GM19025 (cell line): ENCODE measurements around the gene IFT57.
"Not testable (repeated sequence)": the region's sequence is repeated elsewhere in the genome, so short reads cannot be mapped to it uniquely, and the experiment has no call there.

Experiments used
- ATAC-seq: cut with Tn5 transposase; IDR thresholded peaks from one replicate; pipeline ENCODE4 v1.9.1; 2021; ENCODE audit warnings: mild to moderate bottlenecking, low read depth, moderate library complexity; ENCODE audit not compliant: unreplicated experiment

The IFT57 gene

GRCh38 chr3:108175352-108175751 is 46.9 kb downstream of the IFT57 start:
- ATAC-seq: no peak

- ATAC-seq: no peak
Observed at GRCh38 chr3:108171106-108171505, 51.1 kb downstream of the IFT57 start.

- no peak for ATAC-seq
Observed at GRCh38 chr3:108164391-108164790, 57.8 kb downstream of the IFT57 start.

GRCh38 chr3:108159865-108160264 is 62.4 kb downstream of the IFT57 start:
- no peak for ATAC-seq

GRCh38 chr3:108159105-108159504 is 63.1 kb downstream of the IFT57 start:
- no peak for ATAC-seq

GRCh38 chr3:108158251-108158650 is 64.0 kb downstream of the IFT57 start:
- ATAC-seq: no peak

- no peak for ATAC-seq
Observed at GRCh38 chr3:108157273-108157672, 65.0 kb downstream of the IFT57 start.

- ATAC-seq: no peak
Observed at GRCh38 chr3:108156312-108156853, 65.8 kb downstream of the IFT57 start.

- ATAC-seq: not testable (repeated sequence)
Observed at GRCh38 chr3:108155642-108156041, 66.6 kb downstream of the IFT57 start.

- ATAC-seq: no peak
Observed at GRCh38 chr3:108153451-108153981, 68.7 kb downstream of the IFT57 start.

GRCh38 chr3:108152274-108152673 is 70.0 kb downstream of the IFT57 start:
- ATAC-seq: no peak

- no peak for ATAC-seq
Observed at GRCh38 chr3:108150200-108150599, 72.0 kb downstream of the IFT57 start.

GRCh38 chr3:108146139-108146538 is 76.1 kb downstream of the IFT57 start:
- ATAC-seq: no peak

- ATAC-seq: no peak
Observed at GRCh38 chr3:108145578-108145977, 76.6 kb downstream of the IFT57 start.

- no peak for ATAC-seq
Observed at GRCh38 chr3:108137460-108137814, 84.8 kb downstream of the IFT57 start.

- ATAC-seq: no peak
Observed at GRCh38 chr3:108136561-108137459, 85.4 kb downstream of the IFT57 start.

- ATAC-seq: peak; percentile 28
Observed at GRCh38 chr3:108134555-108134880, 87.7 kb downstream of the IFT57 start.

- ATAC-seq: peak; percentile 46
Observed at GRCh38 chr3:108133858-108134554, 88.2 kb downstream of the IFT57 start.

- no peak for ATAC-seq
Observed at GRCh38 chr3:108133048-108133369, 89.2 kb downstream of the IFT57 start.

- ATAC-seq: no peak
Observed at GRCh38 chr3:108131475-108132134, 90.6 kb downstream of the IFT57 start.
